ENCODE measurements around the gene PRICKLE1. TPM values are rescaled to one million over a fixed set of nuclear protein-coding genes. Genes with fewer than 3 reads are reported as not detected.

Gene PRICKLE1
- total and polyA plus RNA-seq, 2 of the 4 experiments (the other 2 are of a cell fraction): 21.3 to 21.7 TPM

DNA sequence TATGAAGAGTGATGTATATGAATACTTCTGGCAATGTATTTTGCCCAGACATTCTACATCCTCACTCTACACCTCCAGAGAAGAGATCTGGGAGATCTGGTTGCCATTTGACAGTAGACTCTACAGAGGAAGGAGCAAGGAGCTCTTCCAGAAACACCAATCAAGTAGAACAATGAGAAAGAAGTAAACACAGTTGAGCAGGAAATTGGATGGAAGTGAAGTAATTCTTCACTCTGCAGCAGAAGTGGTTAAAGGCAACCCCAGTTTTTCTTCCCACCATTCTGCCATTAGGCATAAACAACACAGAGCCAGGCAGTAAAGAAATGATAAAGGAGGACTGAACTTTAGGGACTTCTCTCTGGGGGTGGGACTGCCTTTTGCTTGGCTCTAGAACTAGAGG lies 48.5 kb upstream of the PRICKLE1 start:
- Histone ChIP-seq H3K14ac (replicated peaks; ENCODE audit: low read depth, low read length) (no peak overlapping the region), H3K4me1 (ENCODE audit: control insufficient read depth, insufficient read depth, low read length) (no peaks in the 10 kb centered on the region), H3K23ac (ENCODE audit: low read depth, low read length) (no peak overlapping the region), H2AK9ac (replicated peaks; ENCODE audit: low read depth, low read length, poor library complexity) (no peak overlapping the region), H2BK15ac (ENCODE audit: low read depth, low read length) (no peak overlapping the region), H3K4me2 (ENCODE audit: low read depth, low read length) (no peak overlapping the region), H4K5ac (ENCODE audit: low read depth, low read length) (no peak overlapping the region), H3K56ac (ENCODE audit: extremely low read depth, insufficient read depth, low read length) (no peak overlapping the region), H3K4ac (ENCODE audit: low read depth, low read length) (no peak overlapping the region), H2BK5ac (ENCODE audit: low read depth, low read length, poor library complexity, severe bottlenecking) (no peak overlapping the region), H2BK20ac (ENCODE audit: low read depth, low read length) (no peak overlapping the region), H3K27ac (ENCODE audit: insufficient read depth, low read length) (no peak overlapping the region), H3K27me3 (ENCODE audit: control insufficient read depth, insufficient read depth, low read length) (no peaks in the 10 kb centered on the region), H3K18ac (ENCODE audit: low read depth, low read length) (no peak overlapping the region), H3K36me3 (ENCODE audit: control insufficient read depth, insufficient read depth, low read length) (no peaks in the 10 kb centered on the region), H3K9me3 (ENCODE audit: control insufficient read depth, insufficient read depth, low read length) (no peaks in the 10 kb centered on the region), H2AFZ (replicated peaks; ENCODE audit: low read length, poor library complexity) (no peak overlapping the region), H3K9ac (ENCODE audit: low read depth, low read length) (no peak overlapping the region), H3K9me1 (ENCODE audit: insufficient read depth, low read length) (no peaks in the 10 kb centered on the region), H2BK120ac (ENCODE audit: low read depth, low read length) (no peak overlapping the region), H2AK5ac (ENCODE audit: low read depth, low read length) (no peak overlapping the region), H3K79me1 (ENCODE audit: low read depth in 1 of 2, low read length in 2 of 2) (no peaks in the 10 kb centered on the region), H4K20me1 (ENCODE audit: insufficient read depth, low read length) (no peaks in the 10 kb centered on the region), H4K8ac (ENCODE audit: low read depth in 2 of 2, low read length in 2 of 2) (no peak overlapping the region), H3K4me3 (ENCODE audit: insufficient read depth, low read depth, low read length) (no peak overlapping the region), H4K91ac (ENCODE audit: insufficient read depth, low read depth, low read length) (no peak overlapping the region)
- TF ChIP-seq FOS (IDR thresholded peaks at IDR 0.05; ENCODE audit: low read depth, low read length): no peak
- TF ChIP-seq MAZ (IDR thresholded peaks at IDR 0.05; ENCODE audit: borderline replicate concordance, low read depth, low read length): no peak
- TF ChIP-seq MXI1 (IDR thresholded peaks at IDR 0.05; ENCODE audit: borderline replicate concordance, low read depth, low read length): no peak
- no peak for TF ChIP-seq RAD21 (IDR thresholded peaks at IDR 0.05; ENCODE audit: low read length)
- no peak for TF ChIP-seq CEBPB (IDR thresholded peaks at IDR 0.05; ENCODE audit: low read depth, low read length)
- TF ChIP-seq BHLHE40 (IDR thresholded peaks at IDR 0.05; ENCODE audit: low read depth, low read length): no peak
- no peak for TF ChIP-seq SMC3 (IDR thresholded peaks at IDR 0.05; ENCODE audit: low read depth, low read length)
- TF ChIP-seq, protein P1, sequence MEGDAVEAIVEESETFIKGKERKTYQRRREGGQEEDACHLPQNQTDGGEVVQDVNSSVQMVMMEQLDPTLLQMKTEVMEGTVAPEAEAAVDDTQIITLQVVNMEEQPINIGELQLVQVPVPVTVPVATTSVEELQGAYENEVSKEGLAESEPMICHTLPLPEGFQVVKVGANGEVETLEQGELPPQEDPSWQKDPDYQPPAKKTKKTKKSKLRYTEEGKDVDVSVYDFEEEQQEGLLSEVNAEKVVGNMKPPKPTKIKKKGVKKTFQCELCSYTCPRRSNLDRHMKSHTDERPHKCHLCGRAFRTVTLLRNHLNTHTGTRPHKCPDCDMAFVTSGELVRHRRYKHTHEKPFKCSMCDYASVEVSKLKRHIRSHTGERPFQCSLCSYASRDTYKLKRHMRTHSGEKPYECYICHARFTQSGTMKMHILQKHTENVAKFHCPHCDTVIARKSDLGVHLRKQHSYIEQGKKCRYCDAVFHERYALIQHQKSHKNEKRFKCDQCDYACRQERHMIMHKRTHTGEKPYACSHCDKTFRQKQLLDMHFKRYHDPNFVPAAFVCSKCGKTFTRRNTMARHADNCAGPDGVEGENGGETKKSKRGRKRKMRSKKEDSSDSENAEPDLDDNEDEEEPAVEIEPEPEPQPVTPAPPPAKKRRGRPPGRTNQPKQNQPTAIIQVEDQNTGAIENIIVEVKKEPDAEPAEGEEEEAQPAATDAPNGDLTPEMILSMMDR (conservative IDR thresholded peaks at IDR 0.05; ENCODE audit: low read depth, low read length): no peak
- TF ChIP-seq RFX5 (IDR thresholded peaks at IDR 0.05; ENCODE audit: low read depth, low read length): no peak
- TF ChIP-seq, protein P2, sequence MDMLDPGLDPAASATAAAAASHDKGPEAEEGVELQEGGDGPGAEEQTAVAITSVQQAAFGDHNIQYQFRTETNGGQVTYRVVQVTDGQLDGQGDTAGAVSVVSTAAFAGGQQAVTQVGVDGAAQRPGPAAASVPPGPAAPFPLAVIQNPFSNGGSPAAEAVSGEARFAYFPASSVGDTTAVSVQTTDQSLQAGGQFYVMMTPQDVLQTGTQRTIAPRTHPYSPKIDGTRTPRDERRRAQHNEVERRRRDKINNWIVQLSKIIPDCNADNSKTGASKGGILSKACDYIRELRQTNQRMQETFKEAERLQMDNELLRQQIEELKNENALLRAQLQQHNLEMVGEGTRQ (IDR thresholded peaks at IDR 0.05; ENCODE audit: low read depth, low read length): no peak
- no peak for TF ChIP-seq NFE2L2 (IDR thresholded peaks at IDR 0.05; ENCODE audit: low read depth, low read length)
- TF ChIP-seq RCOR1 (IDR thresholded peaks at IDR 0.05; ENCODE audit: insufficient replicate concordance, low read length): no peak
- TF ChIP-seq POLR2A (IDR thresholded peaks at IDR 0.05; ENCODE audit: low read depth, low read length): no peak
- TF ChIP-seq, protein P3, sequence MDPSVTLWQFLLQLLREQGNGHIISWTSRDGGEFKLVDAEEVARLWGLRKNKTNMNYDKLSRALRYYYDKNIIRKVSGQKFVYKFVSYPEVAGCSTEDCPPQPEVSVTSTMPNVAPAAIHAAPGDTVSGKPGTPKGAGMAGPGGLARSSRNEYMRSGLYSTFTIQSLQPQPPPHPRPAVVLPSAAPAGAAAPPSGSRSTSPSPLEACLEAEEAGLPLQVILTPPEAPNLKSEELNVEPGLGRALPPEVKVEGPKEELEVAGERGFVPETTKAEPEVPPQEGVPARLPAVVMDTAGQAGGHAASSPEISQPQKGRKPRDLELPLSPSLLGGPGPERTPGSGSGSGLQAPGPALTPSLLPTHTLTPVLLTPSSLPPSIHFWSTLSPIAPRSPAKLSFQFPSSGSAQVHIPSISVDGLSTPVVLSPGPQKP (IDR thresholded peaks at IDR 0.05; ENCODE audit: borderline replicate concordance, low read depth, low read length): no peak
- dilution Hi-C loops (cut with HindIII; ENCODE audit: low sequenced_read_pairs, unreplicated experiment): no loop called here
- in situ Hi-C loops (cut with MboI; ENCODE audit: low sequenced_read_pairs): no loop called here
- CTCF ChIA-PET: interaction anchor here (0.6 kb wide), 1 partner anchor 391 kb away, joined by 3 read pairs; no protein-coding TSS in a partner anchor
- POLR2A ChIA-PET (ENCODE audit: unreplicated experiment): no interaction called here
- BruUV-seq (replicated peaks): no TSS peak
- ATAC-seq (ENCODE audit: low read depth) (no peak), DNase-seq (no peak)
- intact Hi-C loops (cut with micrococcal nuclease): no loop called here
